T-helper 2 cell (primary cell): Measurements from ENCODE around the gene C16orf90.
"Not testable (repeated sequence)": the region's sequence is repeated elsewhere in the genome, so short reads cannot be mapped to it uniquely, and the experiment has no call there.

ENCODE experiments used
- DNase-seq, 5 experiments: peaks; one replicate each; pipeline versions ENCODE4 v3.0.0 to v3.0.0-alpha.2; 2012 to 2022

The C16orf90 gene

GRCh38 chr16:3511286-3512180, 16.2 kb upstream of the C16orf90 start:
- DNase-seq: no peak

- no peak for DNase-seq
Measured at GRCh38 chr16:3510416-3510815, 15.1 kb upstream of the C16orf90 start.

DNA sequence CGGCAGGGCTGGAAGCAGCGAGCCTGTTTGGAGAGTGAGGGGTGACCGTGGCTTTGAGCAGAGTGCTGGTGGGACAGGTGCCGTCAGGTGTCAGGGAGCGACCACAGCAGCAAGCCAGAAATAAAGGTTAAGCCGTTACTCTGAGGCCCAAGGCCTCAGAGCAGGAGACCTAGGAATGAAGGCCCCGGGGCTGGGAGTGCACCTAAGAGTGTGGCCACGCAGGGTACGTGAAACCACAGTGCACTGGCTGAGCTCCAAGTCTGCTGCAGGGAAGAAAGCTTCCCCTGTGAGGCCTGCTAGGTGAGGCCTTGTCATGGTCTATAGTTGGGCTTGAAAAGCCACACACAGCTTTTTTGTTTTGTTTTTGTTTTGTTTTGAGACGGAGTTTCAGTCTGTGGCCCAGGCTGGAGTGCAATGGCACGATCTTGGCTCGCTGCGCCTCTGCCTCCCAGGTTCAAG, 14.2 kb upstream of the C16orf90 start:
- DNase-seq: peak in 4 of 5 experiments; percentile 43 to 95 (median 60)

DNA sequence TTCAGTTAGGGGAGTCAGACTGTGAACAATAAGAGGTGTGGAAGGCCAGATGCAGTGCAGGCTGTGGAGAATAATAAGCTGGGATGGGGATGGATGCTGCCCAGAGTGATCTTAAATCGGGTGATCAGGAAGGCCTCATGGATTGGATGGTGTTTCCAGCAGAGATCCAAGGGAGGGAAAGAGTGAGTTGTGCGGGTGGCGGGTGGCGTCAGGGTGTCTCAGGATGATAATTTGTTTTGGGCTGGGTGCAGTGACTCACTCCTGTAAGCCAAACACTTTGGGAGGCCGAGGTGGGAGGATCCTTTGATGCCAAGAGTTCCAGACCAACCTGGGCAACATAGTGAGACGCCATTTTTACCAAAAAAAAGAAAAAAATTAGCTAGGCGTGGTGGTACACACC, 13.4 kb upstream of the C16orf90 start:
- no peak for DNase-seq

- peak in 2 of 5 experiments; percentile 53 to 88 for DNase-seq
Measured at GRCh38 chr16:3503523-3503922, 8.2 kb upstream of the C16orf90 start.

DNA sequence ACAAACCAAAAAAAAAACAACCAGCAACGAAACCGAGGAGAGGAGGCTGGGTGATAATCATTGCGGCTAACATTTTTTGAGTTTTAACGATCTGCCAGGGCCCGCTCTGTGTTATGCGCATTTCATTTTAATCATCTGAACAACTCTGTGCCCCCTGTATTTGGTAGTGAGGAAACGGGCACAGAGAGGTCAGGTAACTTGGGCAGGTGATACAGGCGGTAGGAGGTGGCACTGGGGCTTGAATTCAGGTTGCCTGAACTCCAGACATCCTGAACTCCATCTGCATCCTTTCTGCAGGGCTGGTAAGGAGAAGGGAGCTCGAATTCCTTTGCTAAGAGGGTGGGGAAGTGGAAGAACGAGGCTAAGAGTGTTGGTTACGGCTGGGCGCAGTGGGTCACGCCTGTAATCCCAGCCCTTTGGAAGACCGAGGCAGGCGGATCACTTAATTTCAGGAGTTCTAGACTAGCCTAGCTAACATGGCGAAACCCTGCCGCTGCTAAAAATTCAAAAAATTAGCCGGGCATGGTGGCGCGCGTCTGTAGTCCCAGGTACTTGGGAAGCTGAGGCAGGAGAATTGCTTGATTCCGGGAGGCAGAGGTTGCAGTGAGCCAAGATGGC, 6.6 kb upstream of the C16orf90 start:
- no peak for DNase-seq

- not testable (repeated sequence) for DNase-seq
Measured at GRCh38 chr16:3501412-3501761, 6.1 kb upstream of the C16orf90 start.

DNA sequence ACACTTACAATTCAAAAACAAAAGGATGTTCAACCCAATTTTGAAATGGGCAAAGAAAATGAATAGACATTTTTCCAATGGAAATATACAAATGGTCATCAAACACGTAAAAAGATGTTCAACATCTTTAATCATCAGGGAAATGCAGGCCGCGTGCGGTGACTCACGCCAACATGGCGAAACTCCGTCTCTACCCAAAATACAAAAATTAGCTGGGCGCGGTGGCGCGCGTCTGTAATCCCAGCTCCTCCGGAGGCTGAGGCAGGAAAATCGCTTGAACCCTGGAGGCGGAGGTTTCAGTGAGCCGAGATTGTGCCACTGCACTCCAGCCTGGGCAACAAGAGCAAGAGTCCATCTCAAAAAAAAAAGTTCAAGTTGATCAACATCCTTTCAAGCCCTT, 3.7 kb upstream of the C16orf90 start:
- no peak for DNase-seq

GRCh38 chr16:3497771-3498170, 2.5 kb upstream of the C16orf90 start:
- DNase-seq: no peak

GRCh38 chr16:3496386-3496785, 1.1 kb upstream of the C16orf90 start:
- no peak for DNase-seq

GRCh38 chr16:3494386-3494973, 809 bp downstream of the C16orf90 start:
- DNase-seq: no peak

DNA sequence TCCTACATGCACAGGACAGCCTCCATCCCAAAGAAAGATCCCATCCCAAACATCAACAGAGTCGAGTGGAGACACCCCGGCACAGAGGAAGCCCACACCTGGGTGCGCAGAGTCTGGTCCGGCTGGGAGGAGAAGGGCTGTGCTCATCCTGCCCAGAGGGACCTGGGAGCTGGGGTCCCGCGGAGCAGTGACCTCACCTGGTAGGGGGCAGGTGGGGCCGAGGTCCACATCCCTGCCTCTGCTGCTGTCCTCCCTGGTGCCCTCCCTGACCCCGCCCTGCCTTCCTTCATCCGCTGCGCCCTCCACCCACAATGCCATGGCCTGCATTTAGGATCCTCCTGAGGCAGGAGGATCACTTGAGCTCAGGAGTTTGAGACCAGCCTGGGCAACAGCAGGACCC, 2.9 kb downstream of the C16orf90 start:
- no peak for DNase-seq

DNA sequence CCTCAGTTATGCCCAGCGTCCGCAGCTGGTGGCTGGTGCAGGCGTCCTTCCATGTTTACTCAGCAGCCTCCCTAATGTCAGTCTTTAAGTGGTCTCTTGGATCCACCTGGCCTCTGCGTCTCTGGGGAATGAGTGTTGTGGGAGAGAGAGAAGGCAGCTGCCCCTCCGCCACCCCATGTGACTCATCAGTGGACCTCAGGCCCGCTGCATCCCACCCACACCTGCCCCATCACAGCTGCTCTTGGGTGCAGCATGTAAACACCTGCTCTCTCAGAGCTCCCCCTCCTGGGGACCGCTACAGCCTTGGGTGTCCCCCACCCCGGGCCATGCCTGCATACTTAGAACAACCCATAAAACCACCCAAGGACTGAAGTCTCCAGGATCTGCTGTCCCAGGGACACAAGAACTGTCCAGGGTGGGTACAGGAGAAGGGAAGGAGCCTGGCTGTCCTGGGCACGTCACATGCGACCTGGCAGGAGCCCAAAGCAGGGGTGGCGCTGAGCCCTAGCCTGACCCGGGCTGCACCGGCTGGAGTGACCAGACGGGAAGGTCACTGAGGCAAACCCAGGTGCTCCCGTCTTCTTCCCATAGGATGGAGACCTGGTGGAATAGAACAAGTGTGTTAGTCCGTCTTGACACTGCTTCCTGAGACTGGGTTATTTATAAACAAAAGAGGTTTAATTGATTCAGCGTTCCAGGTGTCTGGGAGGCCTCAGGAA, 4.2 kb downstream of the C16orf90 start:
- no peak for DNase-seq

GRCh38 chr16:3488801-3489200, 6.5 kb downstream of the C16orf90 start:
- DNase-seq: no peak

DNA sequence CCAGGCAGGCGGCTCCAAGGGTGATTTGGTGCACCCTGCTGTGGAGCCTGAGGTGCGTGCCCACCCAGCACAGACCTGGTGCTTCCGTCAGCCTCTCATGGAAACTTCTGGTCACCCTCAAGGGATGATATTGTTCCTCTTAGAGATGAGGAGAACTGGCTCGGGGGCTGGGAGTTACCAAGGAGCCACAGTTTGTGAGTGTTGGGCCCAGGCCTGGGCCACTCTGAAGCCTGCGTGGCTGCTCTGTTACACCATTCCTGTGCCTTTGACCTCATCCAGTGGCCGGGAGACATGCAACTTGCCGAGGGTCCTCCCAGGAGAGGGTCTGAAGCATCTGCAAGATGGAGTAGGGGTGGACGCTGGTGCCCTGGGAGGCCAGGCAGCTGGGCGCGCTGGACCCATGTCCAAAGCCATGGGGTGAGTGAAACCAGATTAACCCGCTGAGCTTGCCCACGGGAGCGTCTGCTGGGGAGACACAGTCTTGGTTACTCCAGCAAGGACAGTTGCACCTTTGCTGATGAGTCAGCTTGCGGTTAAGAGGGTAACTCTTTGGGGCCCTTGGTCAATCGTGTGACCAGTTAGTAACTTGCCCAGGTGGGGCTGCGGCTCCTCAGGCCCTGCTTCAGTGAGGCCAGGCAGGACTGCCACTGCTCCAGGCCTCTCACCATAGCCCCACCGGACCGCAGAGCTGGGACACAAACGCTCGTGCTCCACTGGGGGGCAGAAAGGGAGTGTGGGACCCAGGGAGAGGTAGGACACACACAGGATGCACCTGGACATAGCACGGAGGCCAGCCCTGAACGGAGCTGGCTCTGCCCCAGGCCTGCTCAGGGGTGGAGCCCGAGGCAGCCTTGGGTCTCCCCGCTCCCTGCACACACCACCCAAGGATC, 7.5 kb downstream of the C16orf90 start:
- no peak for DNase-seq

GRCh38 chr16:3486506-3487215, 8.6 kb downstream of the C16orf90 start:
- no peak for DNase-seq

- DNase-seq: no peak
Measured at GRCh38 chr16:3485821-3486505, 9.3 kb downstream of the C16orf90 start.

- no peak for DNase-seq
Measured at GRCh38 chr16:3485097-3485745, 10.1 kb downstream of the C16orf90 start.

DNA sequence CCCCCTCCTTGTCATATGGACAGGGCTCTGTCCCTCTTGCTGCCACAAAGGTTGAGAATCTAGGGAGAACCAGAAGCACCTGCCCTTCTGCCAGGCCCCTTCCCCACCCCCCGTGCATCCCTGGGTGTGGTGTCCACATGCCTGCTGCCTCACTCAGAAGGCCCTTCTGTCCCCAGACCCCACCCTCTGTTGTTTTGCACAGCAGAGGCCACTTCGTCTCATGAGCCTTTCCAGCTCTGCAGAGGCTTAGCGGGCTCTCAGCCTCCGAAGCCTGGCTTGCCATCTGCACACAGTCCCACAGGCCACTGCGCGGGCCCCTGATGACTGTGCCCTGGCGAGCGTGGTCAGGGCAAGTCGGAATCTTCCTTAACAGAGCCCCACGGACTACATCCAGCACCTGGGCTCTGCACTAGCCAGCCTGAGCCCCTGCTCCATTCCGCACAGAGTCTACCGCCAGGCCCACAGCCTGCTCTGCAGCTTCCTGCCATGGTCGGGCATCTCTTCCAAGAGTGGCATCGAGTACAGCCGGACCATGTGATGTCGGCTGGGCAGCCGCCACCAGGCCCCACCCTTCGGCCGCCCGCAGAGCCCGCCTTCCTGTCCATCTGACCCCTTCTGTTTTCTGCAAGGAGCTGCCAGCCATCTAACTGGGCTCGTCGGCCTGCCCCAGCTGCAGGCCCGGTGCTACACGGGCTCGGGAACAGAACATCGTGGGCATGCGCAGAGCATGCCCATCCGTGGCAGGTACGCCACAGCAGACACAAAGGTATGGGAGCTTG, 10.8 kb downstream of the C16orf90 start:
- DNase-seq: no peak
